GM23338 (cell line): ENCODE data around the gene DPF3. TPM values are rescaled to one million over a fixed set of nuclear protein-coding genes. Genes with fewer than 3 reads are reported as not detected.

Experiments
- ATAC-seq: fragments of 200-7000 bp; cut with Tn5 transposase; 3 replicates; pipeline ENCODE4 v1.9.1; 2020
- DNase-seq: peaks from one replicate; pipeline ENCODE4 v3.0.0-alpha.2; 2015; ENCODE audit warnings: low spot score
- H2AFZ ChIP-seq: fragments of 200-600 bp; sonication (generic); 2 replicates; pipeline ENCODE4 v1.8.0; 2016; ENCODE audit warnings: antibody characterized with exemption, mild to moderate bottlenecking, moderate library complexity
- H3F3A ChIP-seq: fragments of 200-600 bp; sonication (generic); replicated peaks from 2 replicates; pipeline ENCODE4 v1.8.0; 2017; ENCODE audit warnings: antibody characterized with exemption, mixed run types, low read depth
- H3K27ac ChIP-seq: fragments of 200-600 bp; sonication (generic); 2 replicates; pipeline ENCODE4 v1.6.1; 2016; ENCODE audit warnings: low read depth
- H3K27me3 ChIP-seq: fragments of 200-600 bp; sonication (generic); 2 replicates; pipeline ENCODE4 v1.8.0; 2016; ENCODE audit warnings: mild to moderate bottlenecking, mixed run types, moderate library complexity; ENCODE audit not compliant: insufficient read depth
- H3K36me3 ChIP-seq: fragments of 200-600 bp; sonication (generic); 2 replicates; pipeline ENCODE4 v1.8.0; 2016; ENCODE audit warnings: mild to moderate bottlenecking; ENCODE audit not compliant: insufficient read depth
- H3K4me1 ChIP-seq: fragments of 200-600 bp; sonication (generic); 2 replicates; pipeline ENCODE4 v1.8.0; 2016; ENCODE audit warnings: mild to moderate bottlenecking, moderate library complexity; ENCODE audit not compliant: insufficient read depth
- H3K4me2 ChIP-seq: fragments of 200-600 bp; sonication (generic); 2 replicates; pipeline ENCODE4 v1.7.1; 2017; ENCODE audit warnings: mixed run types
- H3K4me3 ChIP-seq: fragments of 200-600 bp; sonication (generic); 2 replicates; pipeline ENCODE4 v1.6.1; 2016; ENCODE audit warnings: mixed run types
- H3K79me2 ChIP-seq: fragments of 200-600 bp; sonication (generic); replicated peaks from 2 replicates; pipeline ENCODE4 v1.8.0; 2017; ENCODE audit warnings: mild to moderate bottlenecking; ENCODE audit not compliant: insufficient read depth
- H3K9me2 ChIP-seq: fragments of 200-600 bp; sonication (generic); 2 replicates; pipeline ENCODE4 v1.8.0; 2017; ENCODE audit not compliant: insufficient read depth
- H4K20me1 ChIP-seq: fragments of 200-600 bp; sonication (generic); replicated peaks from 2 replicates; pipeline ENCODE4 v1.8.0; 2017; ENCODE audit warnings: mild to moderate bottlenecking; ENCODE audit not compliant: insufficient read depth
- H3K27ac Mint-ChIP-seq: 2 replicates; pipeline ENCODE4 v1.8.0; 2020; ENCODE audit warnings: inconsistent platforms, mild to moderate bottlenecking, moderate library complexity, mixed read lengths
- H3K27me3 Mint-ChIP-seq: 3 replicates; pipeline ENCODE4 v1.8.0; 2022; ENCODE audit warnings: low read depth, mild to moderate bottlenecking, moderate library complexity, mixed read lengths, inconsistent platforms; ENCODE audit not compliant: insufficient read depth, poor library complexity
- H3K36me3 Mint-ChIP-seq: 3 replicates; pipeline ENCODE4 v1.8.0; 2021; ENCODE audit warnings: low read depth, mild to moderate bottlenecking, inconsistent platforms, moderate library complexity, mixed read lengths
- H3K4me1 Mint-ChIP-seq: 3 replicates; pipeline ENCODE4 v1.8.0; 2020; ENCODE audit warnings: mild to moderate bottlenecking, inconsistent platforms, mixed read lengths
- H3K4me3 Mint-ChIP-seq: 3 replicates; pipeline ENCODE4 v1.8.0; 2021; ENCODE audit warnings: moderate library complexity, mild to moderate bottlenecking, inconsistent platforms, mixed read lengths
- H3K9me3 Mint-ChIP-seq: 3 replicates; pipeline ENCODE4 v1.8.0; 2020; ENCODE audit warnings: moderate library complexity, mild to moderate bottlenecking, inconsistent platforms, mixed read lengths
- CREB1 ChIP-seq: fragments of 250-450 bp; sonication (Bioruptor Pico); IDR thresholded peaks from 2 replicates; pipeline ENCODE4 v1.5.0; 2020; ENCODE audit warnings: low read depth, mild to moderate bottlenecking, moderate library complexity
- ETS1 ChIP-seq: IDR thresholded peaks from 2 replicates; pipeline ENCODE4 v1.6.1; 2016; ENCODE audit warnings: antibody characterized with exemption
- EZH2phosphoT487 ChIP-seq: fragments of 200-600 bp; sonication (generic); IDR thresholded peaks from one replicate; pipeline ENCODE4 v1.8.1; 2018; ENCODE audit warnings: antibody characterized with exemption; ENCODE audit not compliant: unreplicated experiment
- JUNB ChIP-seq: IDR thresholded peaks from one replicate; pipeline ENCODE4 v1.6.1; 2016; ENCODE audit warnings: antibody characterized with exemption; ENCODE audit not compliant: unreplicated experiment
- POLR2AphosphoS5 ChIP-seq: IDR thresholded peaks from 2 replicates; pipeline ENCODE4 v1.6.1; 2016; ENCODE audit warnings: antibody characterized with exemption, low read depth
- REST ChIP-seq: IDR thresholded peaks from one replicate; pipeline ENCODE4 v1.6.1; 2018; ENCODE audit warnings: antibody characterized with exemption; ENCODE audit not compliant: unreplicated experiment
- ZNF331 ChIP-seq: fragments of 250-450 bp; sonication (Bioruptor Pico); IDR thresholded peaks from 2 replicates; pipeline ENCODE4 v1.5.0; 2020; ENCODE audit warnings: low read depth, mild to moderate bottlenecking, moderate library complexity
- polyA plus RNA-seq: library from polyadenylated mRNA; unstranded; fragments of >200 nt; fragmentation: Nextera tagmentation; extraction: Ambion mirVana; gene quantifications from 2 replicates; pipeline ENCODE4 v1.2.1, GENCODE V29; 2016
- total RNA-seq: library from RNA; depleted of rRNA; stranded (reverse); fragments of >200 nt; shearing (Covaris generic); gene quantifications from 2 replicates; pipeline ENCODE4 v1.2.3, GENCODE V29; 2014
- TF ChIP-seq, protein P1 (sequence below), 2 experiments: fragments of 200-600 bp in 1 of 2; sonication (generic) in 1 of 2; conservative IDR thresholded peaks; 2 replicates each; pipeline versions ENCODE4 v1.5.1 to v1.6.1; 2016 to 2017; ENCODE audit warnings: antibody characterized with exemption in 2 of 2, low read depth in 2 of 2, mild to moderate bottlenecking in 2 of 2, moderate library complexity in 1 of 2

DPF3 gene
- total and polyA plus RNA-seq, 2 experiments from 2014 or later, result 0.18 to 1.0 TPM

DNA sequence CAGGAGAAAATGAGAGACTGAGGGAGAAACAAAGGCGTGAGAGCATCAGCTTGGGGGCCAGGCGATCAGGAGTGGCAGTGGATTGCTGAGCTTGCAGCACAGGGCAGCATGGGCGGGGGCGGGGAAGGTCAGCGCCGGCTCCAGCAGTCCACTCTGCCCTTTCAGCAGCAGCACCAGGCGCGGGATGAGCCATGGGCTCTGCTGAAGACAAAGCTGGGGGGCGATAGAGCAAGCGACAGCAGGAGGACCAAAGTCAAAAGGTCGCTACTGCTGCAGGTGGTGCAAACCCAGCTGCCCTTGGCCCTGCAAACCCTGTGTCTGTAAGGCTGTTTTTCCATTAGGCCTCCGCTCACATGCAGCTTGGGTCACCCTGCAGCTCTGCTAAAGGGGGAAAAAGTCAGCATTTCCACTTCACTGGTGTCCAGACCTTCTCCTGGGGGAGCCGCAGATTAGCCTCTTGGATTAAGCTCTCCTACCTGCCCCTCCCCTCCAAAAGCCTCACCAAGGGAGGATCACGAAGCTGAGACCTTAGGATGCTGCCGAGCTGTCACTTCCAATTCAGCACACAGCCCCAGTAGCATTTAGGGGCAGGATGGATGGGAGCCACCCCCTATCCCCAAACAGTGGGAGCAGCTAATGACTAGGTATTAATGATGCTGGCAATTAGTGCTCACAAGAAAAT, 204.8 kb downstream of the DPF3 start:
- Histone ChIP-seq H3K27ac (no peak overlapping the region), H3K4me2 (no peak overlapping the region), H4K20me1 (no peaks in the 10 kb centered on the region), H3K4me1 (no peaks in the 10 kb centered on the region), H3F3A (no peaks in the 10 kb centered on the region), H3K79me2 (no peaks in the 10 kb centered on the region), H2AFZ (peak overlapping the region; percentile 52; the same call in 1 of the 2 replicates), H3K4me3 (no peak overlapping the region), H3K36me3 (no peaks in the 10 kb centered on the region; the same call in 1 of the 2 replicates), H3K9me2 (peaks cover 3% of the 10 kb centered on the region; the same call in 1 of the 2 replicates), H3K27me3 (no peaks in the 10 kb centered on the region)
- Mint-ChIP-seq H3K9me3 (no peaks in the 10 kb centered on the region), H3K27me3 (peaks cover 3% of the 10 kb centered on the region), H3K36me3 (no peaks in the 10 kb centered on the region), H3K4me1 (peaks cover 15% of the 10 kb centered on the region), H3K27ac (no peak overlapping the region), H3K4me3 (no peak overlapping the region)
- no peak for DNase-seq
- no peak for TF ChIP-seq JUNB
- TF ChIP-seq CREB1 (CRISPR knock-in tag), result no peak
- TF ChIP-seq, protein P1, sequence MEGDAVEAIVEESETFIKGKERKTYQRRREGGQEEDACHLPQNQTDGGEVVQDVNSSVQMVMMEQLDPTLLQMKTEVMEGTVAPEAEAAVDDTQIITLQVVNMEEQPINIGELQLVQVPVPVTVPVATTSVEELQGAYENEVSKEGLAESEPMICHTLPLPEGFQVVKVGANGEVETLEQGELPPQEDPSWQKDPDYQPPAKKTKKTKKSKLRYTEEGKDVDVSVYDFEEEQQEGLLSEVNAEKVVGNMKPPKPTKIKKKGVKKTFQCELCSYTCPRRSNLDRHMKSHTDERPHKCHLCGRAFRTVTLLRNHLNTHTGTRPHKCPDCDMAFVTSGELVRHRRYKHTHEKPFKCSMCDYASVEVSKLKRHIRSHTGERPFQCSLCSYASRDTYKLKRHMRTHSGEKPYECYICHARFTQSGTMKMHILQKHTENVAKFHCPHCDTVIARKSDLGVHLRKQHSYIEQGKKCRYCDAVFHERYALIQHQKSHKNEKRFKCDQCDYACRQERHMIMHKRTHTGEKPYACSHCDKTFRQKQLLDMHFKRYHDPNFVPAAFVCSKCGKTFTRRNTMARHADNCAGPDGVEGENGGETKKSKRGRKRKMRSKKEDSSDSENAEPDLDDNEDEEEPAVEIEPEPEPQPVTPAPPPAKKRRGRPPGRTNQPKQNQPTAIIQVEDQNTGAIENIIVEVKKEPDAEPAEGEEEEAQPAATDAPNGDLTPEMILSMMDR (conservative IDR thresholded peaks at IDR 0.05; ENCODE audit: low read depth in 2 of 2), result peak in 1 of 2 experiments; percentile 22; a peak in 1 of 4 replicates
- no peak for TF ChIP-seq POLR2AphosphoS5
- TF ChIP-seq EZH2phosphoT487, result no peak
- no peak for TF ChIP-seq ZNF331 (CRISPR knock-in tag)
- TF ChIP-seq ETS1, result no peak
- ATAC-seq, result peak; percentile 29; the same call in 2 of the 3 replicates

DNA sequence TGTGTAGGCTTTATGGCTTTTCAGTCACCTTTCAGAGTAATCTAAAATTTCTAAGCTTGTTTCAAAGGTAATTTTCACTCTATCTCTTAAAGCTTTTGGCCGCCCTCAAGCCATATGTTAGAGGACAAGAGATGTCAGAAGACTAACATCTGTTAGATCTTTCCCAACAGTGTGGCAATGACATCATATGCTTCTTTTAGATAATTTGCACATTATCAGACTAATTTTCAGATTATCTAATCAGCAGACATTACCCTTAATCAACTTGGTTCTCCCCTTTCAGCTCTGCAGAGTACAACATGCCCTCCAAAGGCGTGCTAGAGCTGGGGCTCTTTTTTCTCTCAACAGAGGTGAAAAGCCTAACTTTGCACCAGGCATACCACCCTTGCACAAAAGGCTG, 207.1 kb downstream of the DPF3 start:
- no peaks in the 10 kb centered on the region for H3K36me3 Mint-ChIP-seq
- Histone ChIP-seq H2AFZ (no peak overlapping the region), H3K27me3 (no peaks in the 10 kb centered on the region), H3K36me3 (no peaks in the 10 kb centered on the region; the same call in 1 of the 2 replicates), H3K9me2 (no peaks in the 10 kb centered on the region), H4K20me1 (no peaks in the 10 kb centered on the region), H3K79me2 (no peaks in the 10 kb centered on the region), H3F3A (no peaks in the 10 kb centered on the region), H3K4me2 (no peak overlapping the region), H3K4me3 (no peak overlapping the region), H3K4me1 (no peaks in the 10 kb centered on the region), H3K27ac (no peak overlapping the region)
- ATAC-seq, result no peak
- no peak for DNase-seq
- H3K27me3 Mint-ChIP-seq, result peaks cover 3% of the 10 kb centered on the region
- no peaks in the 10 kb centered on the region for H3K9me3 Mint-ChIP-seq
- H3K27ac Mint-ChIP-seq, result no peak overlapping the region
- peaks cover 5% of the 10 kb centered on the region for H3K4me1 Mint-ChIP-seq
- H3K4me3 Mint-ChIP-seq, result no peak overlapping the region
- TF ChIP-seq ETS1, result no peak
- TF ChIP-seq REST, result no peak
- TF ChIP-seq, protein P1 (conservative IDR thresholded peaks at IDR 0.05; ENCODE audit: low read depth in 2 of 2), result no peak
